Raji (cell line): ENCODE data around the gene MRGPRD.

Experiments used
- POLR2A ChIP-seq: IDR thresholded peaks from 2 replicates; pipeline ENCODE4 v1.6.1; 2011; ENCODE audit warnings: low read depth, low read length, control low read depth; ENCODE audit not compliant: insufficient read depth

Gene MRGPRD

DNA sequence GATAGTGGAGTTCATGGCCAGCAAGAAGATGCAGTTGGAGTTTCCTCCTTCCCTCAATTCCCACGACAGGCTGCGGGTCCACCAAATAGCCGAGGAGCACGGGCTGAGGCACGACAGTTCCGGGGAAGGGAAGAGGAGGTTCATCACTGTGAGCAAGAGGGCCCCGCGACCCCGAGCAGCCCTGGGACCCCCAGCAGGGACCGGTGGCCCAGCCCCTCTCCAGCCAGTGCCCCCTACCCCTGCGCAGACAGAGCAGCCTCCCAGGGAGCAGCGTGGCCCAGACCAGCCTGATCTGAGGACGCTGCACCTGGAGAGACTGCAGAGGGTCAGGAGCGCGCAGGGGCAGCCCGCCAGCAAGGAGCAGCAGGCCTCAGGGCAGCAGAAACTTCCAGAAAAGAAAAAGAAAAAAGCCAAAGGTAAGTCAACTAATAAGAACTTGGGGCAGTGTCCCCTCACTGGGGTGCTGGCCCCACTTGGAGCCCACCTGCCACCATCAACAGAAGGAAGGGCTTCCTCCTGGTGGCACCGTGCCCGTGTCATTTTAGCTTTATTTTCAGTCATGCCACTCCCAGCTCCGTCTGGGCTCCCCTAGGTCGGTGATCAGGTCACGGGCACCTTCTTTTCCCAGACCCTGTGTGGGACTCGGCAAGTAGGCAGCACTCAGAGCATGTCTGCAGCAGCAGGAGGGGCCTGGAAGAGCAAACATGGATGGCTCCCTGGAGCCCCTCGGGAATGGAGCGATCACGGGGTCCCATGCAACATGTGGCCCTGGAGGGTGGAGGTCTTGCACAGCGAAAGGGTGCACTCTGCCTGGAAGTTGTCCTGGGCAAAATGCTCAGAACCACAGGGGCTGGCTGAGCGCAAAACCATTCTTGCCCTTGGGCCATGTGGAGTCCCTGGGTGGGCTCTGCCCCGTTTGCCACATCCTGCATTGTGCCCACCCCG lies 43.8 kb downstream of the MRGPRD start:
- no peak for TF ChIP-seq POLR2A

DNA sequence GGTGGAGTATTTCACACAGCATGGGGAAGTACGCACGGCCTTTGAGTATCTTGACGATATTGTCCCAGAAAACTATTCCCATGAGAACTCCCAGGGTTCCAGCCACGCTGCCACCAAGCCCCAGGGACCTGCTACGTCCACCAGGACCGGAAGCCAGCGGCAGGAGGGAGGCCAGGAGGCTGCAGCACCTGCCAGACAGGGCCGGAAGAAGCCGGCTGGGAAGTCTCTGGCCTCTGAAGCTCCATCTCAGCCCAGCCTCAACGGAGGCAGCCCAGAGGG lies 44.5 kb downstream of the MRGPRD start:
- TF ChIP-seq POLR2A, result no peak

DNA sequence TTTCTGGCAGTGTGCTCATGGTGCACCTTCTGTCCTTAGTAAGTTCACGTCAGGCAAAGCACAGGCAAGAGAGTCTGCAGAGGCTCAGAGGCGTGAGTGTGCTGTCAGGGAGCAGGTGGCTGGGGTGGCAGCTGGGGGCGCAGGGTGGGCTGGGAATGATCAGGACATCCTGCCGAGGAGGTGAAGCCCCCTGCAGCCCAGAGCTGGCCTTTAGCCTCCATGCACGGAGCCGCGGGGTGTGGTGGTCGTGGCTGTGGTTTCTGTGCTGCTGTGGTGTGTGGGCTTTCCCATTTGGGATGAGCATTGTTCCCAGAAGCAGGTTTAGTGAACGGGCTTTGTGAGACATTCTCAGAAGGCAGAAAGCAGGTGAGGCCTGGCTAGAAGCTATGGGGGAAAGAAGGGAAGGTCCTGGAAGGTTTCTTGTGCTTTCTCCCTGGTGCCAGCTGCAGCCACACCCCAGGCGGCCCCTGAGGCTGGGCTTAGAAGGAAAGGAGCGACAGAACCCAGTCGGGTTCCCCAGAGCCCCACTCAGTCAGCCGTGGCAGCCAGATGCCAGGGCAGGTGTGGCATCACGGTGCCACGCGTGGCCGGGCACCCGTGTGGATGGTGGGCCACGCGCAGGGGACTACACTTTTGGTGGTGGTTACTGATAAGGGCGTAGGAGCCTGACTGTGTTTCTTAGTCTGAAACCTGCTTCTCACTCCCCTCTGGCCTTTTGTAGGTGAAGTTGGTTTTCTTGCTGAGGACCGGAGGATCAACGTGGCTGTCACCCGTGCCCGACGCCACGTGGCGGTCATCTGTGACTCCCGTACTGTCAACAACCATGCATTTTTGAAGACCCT lies 45.0 kb downstream of the MRGPRD start:
- no peak for TF ChIP-seq POLR2A

DNA sequence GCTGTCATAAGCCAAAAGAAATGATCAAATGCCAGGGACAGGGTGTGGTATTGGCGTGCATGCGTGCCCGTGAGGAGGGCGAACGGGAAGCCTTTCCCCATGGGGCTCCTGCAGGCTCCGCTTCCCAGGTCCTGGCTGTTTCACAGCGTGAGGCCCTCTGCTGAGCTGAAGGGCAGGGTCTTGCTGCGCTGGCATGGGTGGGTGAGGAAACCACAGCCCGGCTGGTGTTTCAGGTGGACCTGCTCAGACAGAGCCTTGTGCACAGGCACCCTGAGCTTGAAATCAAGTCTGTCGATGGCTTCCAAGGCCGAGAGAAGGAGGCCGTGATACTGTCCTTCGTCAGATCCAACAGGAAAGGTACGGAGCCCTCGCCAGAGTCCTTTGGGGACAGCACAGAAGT lies 45.7 kb downstream of the MRGPRD start:
- no peak for TF ChIP-seq POLR2A

DNA sequence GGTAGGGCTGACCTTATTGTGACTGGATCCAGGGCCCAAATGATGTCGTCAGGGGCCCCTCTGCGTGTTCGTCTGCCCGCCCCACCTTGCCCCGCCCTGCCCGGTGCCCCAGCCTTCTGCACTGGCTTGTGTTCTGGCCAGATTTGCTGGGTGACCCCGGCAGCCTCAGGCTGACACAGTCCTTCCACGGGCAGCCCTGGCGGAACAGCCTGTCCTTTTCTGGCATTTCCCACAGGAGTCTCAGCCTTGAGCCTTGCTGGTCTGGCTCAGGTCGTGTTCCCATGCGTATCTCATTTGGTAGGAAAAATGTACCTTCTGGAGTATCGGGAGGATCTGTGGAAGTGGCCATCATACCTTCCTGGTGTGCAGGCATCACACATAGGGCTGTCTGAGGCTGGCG lies 46.1 kb downstream of the MRGPRD start:
- TF ChIP-seq POLR2A, result no peak

DNA sequence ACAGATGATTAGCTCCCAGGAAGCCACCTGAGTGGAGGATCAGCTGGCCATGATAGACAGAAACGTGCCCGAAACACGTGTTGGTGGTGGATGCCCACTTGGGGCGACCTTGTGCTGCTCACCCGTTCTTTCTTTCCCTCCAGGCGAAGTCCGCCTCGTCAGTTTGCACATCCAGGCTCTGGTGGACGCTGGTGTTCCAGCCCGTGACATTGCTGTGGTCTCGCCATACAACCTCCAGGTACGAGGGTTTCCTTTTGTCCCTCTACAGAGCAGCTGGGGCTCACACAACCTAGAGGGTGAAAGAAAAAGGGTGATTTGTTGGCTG lies 46.5 kb downstream of the MRGPRD start:
- TF ChIP-seq POLR2A, result no peak

DNA sequence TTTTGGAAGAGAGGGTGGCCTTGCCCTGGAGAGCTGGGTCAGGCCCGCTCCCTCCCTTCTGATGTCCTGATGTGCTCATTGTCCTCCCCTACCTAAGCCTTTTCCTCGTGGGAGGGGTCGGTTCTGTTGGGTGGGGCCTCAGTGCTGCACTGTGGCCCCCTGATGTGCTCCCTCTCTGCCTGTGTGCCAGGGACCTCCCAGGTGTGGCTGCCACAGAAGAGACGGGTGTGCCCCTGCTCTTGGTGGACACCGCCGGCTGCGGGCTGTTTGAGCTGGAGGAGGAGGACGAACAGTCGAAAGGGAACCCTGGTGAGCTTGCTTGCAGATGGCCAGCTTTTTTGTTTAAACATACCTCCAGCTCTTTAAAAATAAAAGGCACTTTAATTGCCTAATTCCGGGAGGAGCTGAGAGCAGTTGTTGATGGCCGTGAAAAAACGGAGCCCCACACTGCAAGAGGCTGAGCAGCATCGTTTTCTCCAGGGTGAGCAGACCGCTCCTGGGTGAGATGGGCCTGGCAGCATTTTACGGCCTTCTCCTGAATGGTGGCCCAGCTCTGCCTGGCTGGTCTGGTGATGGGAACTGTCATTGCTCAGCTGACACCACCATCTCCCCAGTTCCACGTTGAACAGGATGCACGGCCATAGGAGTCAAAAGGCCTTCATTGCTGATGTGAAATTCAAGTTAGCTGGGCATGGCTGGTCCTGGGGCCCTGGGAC lies 47.0 kb downstream of the MRGPRD start:
- TF ChIP-seq POLR2A, result no peak

DNA sequence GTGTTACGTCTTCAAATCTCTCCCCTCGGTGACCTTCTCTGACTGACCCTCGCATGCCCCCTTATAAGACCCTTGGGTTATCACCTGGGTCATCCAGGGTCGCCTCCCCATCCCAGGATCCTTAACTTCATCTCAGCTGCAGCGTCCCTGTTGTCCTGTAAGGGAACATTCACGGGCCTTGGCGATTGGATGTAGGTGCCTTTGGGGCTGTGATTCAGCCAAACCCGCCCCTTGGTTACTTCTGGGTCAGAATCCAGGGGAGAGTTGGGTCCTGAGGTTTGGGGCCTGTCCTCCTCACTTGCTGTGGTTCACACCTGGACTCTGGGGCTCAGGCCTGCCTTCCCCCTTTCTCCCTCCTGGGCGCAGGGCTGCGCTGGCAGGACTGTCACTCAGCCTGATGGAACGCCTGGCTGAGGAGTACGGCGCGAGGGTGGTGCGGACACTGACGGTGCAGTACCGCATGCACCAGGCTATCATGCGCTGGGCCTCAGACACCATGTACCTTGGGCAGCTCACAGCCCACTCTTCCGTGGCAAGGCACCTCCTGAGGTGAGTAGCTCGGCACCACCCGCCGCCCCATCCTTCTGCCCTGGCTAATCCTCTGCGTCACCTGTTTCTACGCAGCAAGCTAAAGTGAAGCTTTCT lies 47.7 kb downstream of the MRGPRD start:
- no peak for TF ChIP-seq POLR2A

DNA sequence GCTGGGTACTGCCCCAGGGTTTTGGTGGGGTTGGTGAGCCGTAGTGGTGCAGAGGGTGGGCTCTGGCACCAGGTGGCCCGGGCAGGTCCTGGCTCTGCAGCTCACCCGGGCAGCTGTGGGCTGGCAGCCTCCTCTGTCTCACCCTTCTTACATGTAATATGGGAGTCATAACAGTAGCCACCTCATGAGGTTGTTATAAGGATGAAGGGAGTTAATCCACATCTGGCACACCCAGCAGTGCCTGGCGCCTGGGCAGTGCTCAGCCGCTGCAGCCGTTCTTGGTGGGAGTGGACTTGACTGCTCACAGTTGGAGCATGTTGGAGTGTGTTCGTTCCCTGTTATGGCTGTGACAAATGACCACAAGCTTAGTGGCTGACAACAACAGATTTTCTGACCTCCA lies 48.4 kb downstream of the MRGPRD start:
- no peak for TF ChIP-seq POLR2A

DNA sequence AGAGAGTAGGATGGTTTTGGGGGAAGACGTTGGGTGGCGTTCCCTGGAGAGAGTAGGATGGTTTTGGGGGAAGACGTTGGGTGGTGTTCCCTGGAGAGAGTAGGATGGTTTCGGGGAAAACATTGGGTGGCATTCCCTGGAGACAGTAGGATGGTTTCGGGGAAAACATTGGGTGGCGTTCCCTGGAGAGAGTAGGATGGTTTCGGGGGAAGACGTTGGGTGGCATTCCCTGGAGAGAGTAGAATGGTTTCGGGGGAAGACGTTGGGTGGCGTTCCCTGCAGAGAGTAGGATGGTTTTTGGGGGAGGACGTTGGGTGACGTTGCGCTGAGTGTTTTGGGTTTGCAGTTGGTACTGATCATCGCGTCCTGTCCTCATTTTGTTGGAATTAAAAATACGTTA lies 48.9 kb downstream of the MRGPRD start:
- TF ChIP-seq POLR2A, result no peak

DNA sequence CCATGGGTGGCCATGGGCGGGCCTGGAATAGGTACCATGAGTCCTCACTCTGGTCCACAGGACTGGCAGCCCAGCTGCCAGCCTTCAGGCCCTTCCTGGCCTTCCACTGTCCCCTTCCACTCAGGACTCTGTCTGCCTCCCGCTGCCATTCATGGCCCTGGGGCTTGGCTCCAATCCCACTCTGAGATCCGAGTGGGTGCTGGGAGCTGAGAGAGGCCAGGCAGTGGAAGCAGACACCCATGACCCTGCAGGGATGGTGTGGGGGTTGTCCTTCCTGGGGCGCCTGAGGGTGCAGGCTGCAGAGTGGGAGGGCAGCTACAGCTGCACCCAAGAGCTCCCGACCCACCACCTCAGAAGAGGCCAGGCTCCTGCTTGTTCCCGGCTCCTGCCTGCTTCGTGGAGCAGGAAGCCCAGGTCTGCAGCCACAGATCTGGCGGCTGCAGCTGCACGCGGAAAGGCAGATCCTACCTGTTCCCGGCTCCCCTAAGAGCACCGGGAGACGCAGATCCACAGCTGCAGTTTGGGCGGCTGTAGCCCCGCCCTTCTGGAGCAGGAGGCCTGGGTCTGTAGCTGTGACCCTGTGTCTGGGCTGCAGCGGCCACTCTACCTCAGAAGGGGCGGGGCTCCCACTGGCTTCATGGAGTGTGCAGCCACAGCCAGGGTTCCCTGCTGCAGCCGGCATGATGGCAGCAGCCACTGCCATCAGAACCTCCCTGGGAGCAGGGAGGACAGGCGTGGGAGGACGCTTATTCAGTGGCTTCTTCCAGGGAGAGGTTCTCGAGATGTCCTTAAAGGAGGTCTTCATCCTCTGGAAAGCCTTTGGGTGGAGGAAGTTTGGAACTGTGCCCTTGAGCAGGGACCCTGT lies 49.6 kb downstream of the MRGPRD start:
- no peak for TF ChIP-seq POLR2A
